Kasumi-1 (cell line): ENCODE results near the gene CRIP2.

Experiments used
- DNase-seq, 2 experiments: peaks; one replicate each; lab custom pipeline; 2025; lab: John Stamatoyannopoulos, UW

The CRIP2 gene

DNA sequence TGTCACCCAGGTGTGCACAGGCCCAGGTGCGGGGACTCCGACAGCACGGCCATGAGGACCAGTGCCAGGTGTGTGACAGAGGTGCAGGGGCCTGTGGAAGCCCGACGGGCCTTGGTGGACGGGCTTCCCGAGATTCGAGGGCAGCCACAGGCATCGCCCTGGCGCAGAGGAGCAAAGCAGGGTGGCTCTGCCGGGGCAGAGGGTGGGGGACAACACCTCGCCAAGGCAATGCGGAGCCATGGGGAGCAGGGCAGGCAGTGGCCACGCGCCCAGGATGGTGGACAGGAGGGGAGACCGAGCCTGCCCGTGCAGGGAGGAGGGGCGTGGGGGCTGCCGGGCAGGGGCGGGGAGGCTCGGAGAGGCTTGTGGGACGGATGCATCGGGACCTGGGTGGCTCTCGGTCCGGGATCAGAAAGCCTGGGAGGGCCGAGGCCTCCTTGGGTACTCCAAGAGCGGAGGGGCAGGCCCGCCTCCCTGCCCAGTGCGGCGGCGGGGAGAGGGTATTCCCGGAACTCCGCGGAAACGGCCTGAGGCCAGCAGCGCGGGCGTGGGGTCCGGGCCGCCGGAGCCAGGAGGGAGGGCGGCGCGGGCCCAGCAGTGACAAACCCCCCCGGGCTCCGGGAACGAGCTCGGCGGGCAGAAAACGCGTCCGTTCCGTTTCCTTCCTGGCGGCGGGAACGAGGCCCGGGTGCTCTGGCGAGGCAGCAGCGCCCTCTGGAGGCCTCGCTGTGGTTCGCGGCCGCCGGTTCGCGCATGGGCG lies 53.4 kb downstream of the CRIP2 start:
- DNase-seq = peak; percentile 60 to 65

DNA sequence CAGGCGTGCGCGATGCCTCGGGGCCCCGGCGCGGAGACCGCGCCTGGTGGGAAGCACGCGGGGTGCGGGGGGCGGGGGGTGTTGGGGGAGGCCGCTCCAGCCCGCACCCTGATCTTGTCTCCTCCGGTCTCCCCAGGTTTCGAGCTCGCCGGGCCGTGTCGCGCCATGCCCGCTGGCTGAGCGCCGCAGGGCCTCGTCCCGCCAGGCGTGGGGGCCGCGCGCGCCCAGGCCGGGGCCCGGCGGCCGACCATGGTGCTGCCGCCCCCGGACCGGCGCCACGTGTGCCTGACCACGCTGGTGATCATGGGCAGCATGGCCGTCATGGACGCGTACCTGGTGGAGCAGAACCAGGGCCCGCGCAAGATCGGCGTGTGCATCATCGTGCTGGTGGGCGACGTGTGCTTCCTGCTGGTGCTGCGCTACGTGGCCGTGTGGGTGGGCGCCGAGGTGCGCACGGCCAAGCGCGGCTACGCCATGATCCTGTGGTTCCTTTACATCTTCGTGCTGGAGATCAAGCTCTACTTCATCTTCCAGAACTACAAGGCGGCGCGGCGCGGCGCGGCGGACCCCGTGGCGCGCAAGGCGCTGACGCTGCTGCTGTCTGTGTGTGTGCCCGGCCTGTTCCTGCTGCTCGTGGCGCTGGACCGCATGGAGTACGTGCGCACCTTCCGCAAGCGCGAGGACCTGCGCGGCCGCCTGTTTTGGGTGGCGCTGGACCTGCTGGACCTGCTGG lies 54.1 kb downstream of the CRIP2 start:
- no peak for DNase-seq

DNA sequence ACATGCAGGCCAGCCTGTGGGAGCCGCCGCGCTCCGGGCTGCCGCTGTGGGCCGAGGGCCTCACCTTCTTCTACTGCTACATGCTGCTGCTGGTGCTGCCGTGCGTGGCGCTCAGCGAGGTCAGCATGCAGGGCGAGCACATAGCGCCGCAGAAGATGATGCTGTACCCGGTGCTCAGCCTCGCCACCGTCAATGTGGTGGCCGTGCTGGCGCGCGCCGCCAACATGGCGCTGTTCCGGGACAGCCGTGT lies 54.6 kb downstream of the CRIP2 start:
- no peak for DNase-seq
